Stimulated activated CD8-positive, alpha-beta memory T cell treated with anti-CD3 and anti-CD28 coated beads, Interleukin-4, amount 100 ng/mL, for 1 hour (primary cell): ENCODE measurements around the gene TEX9.
"Not testable (repeated sequence)": the region's sequence is repeated elsewhere in the genome, so short reads cannot be mapped to it uniquely, and the experiment has no call there.

ENCODE experiments used
- DNase-seq, 2 donors: peaks; one replicate each; pipeline ENCODE4 v3.0.0-alpha.2; 2020; ENCODE audit warnings: low read depth in 2 of 2, low spot score in 1 of 2

Gene TEX9

DNA sequence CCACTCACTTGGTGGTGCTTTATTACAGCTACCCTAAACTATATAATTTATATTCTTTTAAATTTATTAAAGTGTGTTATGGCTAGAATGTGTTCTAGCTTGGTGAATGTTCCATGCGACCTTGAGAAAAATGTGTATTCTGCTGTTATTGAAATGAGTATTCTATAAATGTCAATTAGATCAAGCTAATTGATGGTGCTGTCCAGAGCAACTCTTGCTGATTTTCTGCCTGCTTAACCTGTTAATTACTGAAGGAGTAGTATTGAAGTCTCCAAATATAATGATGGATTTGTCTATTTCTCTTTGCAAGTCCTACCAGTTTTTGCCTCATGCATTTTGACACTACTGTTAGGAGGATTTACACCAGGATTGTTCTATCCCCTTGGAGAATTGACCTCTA, 3.2 kb upstream of the TEX9 start:
- no peak for DNase-seq

- no peak for DNase-seq
Observed at GRCh38 chr15:56366211-56366610, 985 bp downstream of the TEX9 start.

DNA sequence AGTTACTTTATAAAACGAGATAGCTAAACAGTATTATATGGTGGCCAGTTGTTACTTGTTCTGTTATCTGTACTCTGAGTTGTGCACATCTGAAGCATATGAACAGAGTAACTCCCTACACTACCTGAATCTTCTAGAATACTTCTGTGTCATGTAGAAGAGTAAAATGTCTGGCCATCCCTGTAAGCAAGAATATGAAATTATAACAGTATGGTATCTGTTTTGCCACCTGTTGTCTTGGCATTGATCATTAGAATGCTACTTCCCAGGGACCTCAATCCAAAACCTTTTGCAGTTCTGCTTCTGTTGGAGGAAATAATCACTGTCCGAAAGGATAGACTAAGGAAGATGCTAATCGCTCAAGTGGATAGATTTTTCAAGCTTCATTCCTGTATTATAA, 1.9 kb downstream of the TEX9 start:
- no peak for DNase-seq

DNA sequence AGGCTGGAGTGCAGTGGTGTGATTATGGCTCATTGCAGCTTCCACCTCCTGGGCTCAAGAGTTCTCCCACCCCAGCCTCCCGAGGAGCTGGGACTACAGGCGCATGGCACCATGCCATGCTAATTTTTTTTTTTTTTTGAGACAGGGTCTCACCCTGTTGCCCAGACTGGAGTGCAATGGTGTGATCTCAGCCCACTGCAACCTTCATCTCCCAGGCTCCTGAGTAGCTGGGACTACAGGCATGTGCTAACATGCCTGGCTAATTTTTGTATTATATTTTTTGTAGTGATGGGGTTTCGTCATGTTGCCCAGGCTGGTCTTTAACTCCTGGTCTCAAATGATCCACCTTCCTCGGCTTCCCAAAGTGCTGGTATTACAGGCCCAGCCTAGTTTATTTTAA, 4.0 kb downstream of the TEX9 start:
- no peak for DNase-seq

GRCh38 chr15:56371495-56372147, 6.4 kb downstream of the TEX9 start:
- DNase-seq = no peak

GRCh38 chr15:56374693-56375092, 9.5 kb downstream of the TEX9 start:
- DNase-seq = not testable (repeated sequence)

DNA sequence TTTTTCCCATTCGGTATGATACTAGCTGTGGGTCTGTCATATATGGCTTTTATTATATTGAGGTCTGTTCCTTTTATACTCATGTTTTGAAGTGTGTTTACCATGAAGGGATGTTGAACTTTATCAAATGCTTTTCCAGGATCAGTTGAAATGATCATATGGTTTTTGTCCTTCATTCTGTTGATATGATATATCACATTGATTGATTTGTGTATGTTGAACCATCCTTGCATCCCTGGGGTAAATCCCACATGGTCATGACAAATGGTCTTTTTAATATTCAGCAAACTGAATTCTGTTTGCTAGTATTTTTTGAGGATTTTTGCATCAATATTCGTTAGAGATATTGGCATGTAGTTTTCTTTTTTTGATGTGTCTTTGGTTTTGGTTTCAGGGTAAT, 12.6 kb downstream of the TEX9 start:
- not testable (repeated sequence) for DNase-seq

DNA sequence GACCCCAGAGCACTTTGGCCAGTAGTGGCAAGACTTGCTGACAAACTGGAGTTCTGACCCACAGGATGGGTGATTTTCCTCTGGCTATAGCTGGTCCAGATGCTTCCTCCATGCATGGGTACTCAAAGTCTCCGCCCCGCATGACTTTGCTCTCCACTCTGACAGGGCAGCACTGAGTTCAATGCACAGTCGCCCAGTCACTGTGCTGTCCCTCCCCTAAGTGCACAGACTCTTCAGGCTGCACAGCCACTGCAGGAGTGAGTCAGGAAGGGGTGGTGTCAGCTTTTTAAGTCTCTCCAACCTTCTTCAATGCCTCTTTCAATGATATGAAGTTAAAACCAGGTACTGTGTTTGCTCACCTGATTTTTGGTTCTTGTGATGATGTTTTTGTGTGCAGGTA, 17.8 kb downstream of the TEX9 start:
- DNase-seq = no peak

GRCh38 chr15:56385908-56386307, 20.7 kb downstream of the TEX9 start:
- no peak for DNase-seq

- no peak for DNase-seq
Observed at GRCh38 chr15:56390739-56391267, 25.6 kb downstream of the TEX9 start.

GRCh38 chr15:56393277-56393676, 28.1 kb downstream of the TEX9 start:
- DNase-seq = no peak

DNA sequence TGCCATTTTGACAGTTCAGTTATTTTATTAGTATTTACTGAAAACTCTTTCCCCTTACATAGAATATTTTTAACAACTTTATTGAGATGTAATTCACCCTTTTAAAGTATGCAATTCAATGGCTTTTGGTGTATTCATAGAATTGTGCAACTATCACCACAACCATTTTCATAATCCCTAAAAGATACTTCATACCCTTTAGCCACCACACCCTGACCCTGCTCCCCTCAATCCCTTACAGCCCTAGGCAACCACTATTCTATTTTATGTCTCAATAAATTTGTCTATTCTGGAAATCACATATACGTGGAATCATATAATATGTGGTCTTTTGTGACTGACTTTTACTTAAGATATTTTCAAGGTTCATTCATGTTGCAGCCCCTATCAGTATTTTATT, 29.7 kb downstream of the TEX9 start:
- no peak for DNase-seq

DNA sequence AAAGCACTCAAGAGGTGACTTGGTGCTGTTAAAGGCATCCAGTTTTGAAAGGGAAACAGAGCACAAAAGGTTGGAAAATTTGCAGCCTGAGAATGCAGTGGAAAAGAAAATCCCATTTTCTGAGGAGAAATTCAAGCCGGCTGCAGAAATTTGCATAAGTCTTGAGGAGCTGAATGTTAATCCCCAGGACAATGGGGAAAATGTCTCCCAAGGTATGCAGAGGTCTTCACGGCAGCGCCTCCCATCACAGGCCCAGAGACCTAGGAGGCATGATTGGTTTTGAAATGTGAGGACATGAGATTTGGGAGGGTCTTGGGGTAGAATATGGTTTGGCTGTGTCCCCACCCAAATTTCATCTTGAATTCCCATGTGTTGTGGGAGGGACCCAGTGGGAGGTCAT, 32.1 kb downstream of the TEX9 start:
- DNase-seq = not testable (repeated sequence)

GRCh38 chr15:56399209-56399608, 34.0 kb downstream of the TEX9 start:
- not testable (repeated sequence) for DNase-seq

- DNase-seq = no peak
Observed at GRCh38 chr15:56410721-56411120, 45.5 kb downstream of the TEX9 start.

GRCh38 chr15:56411122-56411749, 46.0 kb downstream of the TEX9 start:
- DNase-seq = no peak

- DNase-seq = not testable (repeated sequence)
Observed at GRCh38 chr15:56413114-56413733, 48.0 kb downstream of the TEX9 start.

GRCh38 chr15:56425276-56425675, 60.0 kb downstream of the TEX9 start:
- DNase-seq = no peak

- DNase-seq = no peak
Observed at GRCh38 chr15:56425976-56426375, 60.8 kb downstream of the TEX9 start.

DNA sequence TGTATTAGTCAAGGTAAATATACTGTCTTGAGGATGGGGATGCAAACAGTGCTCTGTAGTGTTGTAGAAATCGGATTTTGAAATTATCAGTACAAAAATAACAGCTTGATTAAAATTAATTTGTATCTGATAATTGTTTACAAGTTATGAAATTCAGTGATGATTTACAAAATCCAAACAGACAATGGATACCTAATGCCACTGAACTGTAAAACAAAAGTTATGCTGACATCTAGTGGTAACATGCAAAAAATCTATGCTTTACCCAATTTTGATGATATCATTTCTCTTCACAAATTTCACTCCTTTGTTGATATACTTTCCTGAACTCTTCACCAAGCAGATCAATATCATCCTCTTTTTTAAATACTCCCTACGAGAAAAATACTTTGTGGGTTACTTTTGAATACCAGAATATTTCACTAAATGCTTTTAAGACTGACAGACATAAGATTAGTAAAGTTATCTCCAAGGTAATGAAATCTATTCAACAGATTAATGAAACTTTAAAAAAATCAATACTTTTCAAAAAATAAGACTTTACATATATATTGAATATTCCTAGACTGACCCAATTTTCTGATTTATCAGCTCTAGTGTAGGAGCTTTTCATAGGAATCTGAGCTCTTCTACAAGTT, 63.7 kb downstream of the TEX9 start:
- no peak for DNase-seq

DNA sequence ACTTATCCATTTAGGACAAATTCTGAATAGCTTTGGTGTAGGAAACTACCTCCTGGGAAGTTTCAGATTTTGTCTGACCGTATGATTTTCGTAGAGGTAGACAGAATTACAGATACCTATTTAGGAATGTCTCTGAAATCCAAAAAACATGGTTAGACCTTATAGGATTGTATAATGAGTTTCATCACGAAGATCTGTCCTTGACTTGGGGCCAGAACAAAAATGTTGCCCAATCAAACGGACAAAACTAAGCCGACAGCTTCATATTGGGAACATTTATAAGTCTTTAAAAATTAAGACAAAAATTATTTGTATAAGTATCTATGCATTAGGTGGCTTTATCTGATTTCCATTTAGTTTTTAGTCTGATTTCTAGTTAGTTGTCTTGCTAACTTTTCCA, 67.1 kb downstream of the TEX9 start:
- no peak for DNase-seq

DNA sequence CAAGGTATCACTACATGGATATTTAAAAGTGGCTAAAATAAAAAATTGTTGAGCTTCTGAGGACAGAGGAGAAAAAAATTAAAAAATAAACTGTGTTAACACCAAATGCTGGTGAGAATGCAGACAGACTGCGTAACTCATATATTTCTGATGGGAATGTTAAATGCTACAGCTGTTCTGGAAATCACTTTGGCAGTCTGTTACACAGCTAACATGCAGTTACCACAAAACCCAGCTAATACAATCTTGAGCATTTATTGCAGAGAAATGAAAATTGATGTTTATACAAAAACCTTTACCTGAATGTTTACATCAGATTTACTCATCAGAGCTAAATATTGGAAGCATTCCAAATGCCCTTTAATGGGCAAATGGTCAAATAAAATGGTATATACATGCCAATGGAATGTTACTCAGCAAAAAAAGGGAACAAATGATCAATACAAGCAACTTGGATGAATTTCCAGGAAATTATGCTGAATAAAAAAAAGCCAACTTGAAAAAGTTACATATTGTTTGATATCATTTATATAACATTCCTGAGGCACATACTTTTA, 75.1 kb downstream of the TEX9 start:
- DNase-seq = no peak
